HG03558 (cell line): ENCODE results near the gene GTF2H4.
A peak's percentile ranks its signal among the peaks of the same experiment; 100 is the strongest.
"Not testable (repeated sequence)": the region's sequence is repeated elsewhere in the genome, so short reads cannot be mapped to it uniquely, and the experiment has no call there.

Experiments used
- ATAC-seq: cut with Tn5 transposase; IDR thresholded peaks from one replicate; pipeline ENCODE4 v1.9.1; 2021; ENCODE audit warnings: moderate number of reproducible peaks; ENCODE audit not compliant: unreplicated experiment; ENCODE audit errors: extremely low read depth

GTF2H4 gene

GRCh38 chr6:30893666-30894065 is 14.3 kb upstream of the GTF2H4 start:
- no peak for ATAC-seq

- no peak for ATAC-seq
Measured at GRCh38 chr6:30894381-30894780, 13.6 kb upstream of the GTF2H4 start.

GRCh38 chr6:30894935-30895334 is 13.1 kb upstream of the GTF2H4 start:
- no peak for ATAC-seq

- no peak for ATAC-seq
Measured at GRCh38 chr6:30895343-30895742, 12.7 kb upstream of the GTF2H4 start.

GRCh38 chr6:30896541-30896940 is 11.5 kb upstream of the GTF2H4 start:
- no peak for ATAC-seq

GRCh38 chr6:30897882-30898281 is 10.1 kb upstream of the GTF2H4 start:
- ATAC-seq: no peak

GRCh38 chr6:30898750-30899360 is 9.2 kb upstream of the GTF2H4 start:
- ATAC-seq: no peak

- ATAC-seq: no peak
Measured at GRCh38 chr6:30900863-30901417, 7.1 kb upstream of the GTF2H4 start.

- no peak for ATAC-seq
Measured at GRCh38 chr6:30901436-30901835, 6.6 kb upstream of the GTF2H4 start.

- ATAC-seq: not testable (repeated sequence)
Measured at GRCh38 chr6:30902196-30902595, 5.8 kb upstream of the GTF2H4 start.

GRCh38 chr6:30902709-30903108 is 5.3 kb upstream of the GTF2H4 start:
- no peak for ATAC-seq

GRCh38 chr6:30903236-30903635 is 4.8 kb upstream of the GTF2H4 start:
- no peak for ATAC-seq

GRCh38 chr6:30907290-30907757 is 683 bp upstream of the GTF2H4 start:
- not testable (repeated sequence) for ATAC-seq

- no peak for ATAC-seq
Measured at GRCh38 chr6:30908700-30909099, 693 bp downstream of the GTF2H4 start.

GRCh38 chr6:30910473-30910872 is 2.5 kb downstream of the GTF2H4 start:
- not testable (repeated sequence) for ATAC-seq

GRCh38 chr6:30912746-30913520 is 4.9 kb downstream of the GTF2H4 start:
- ATAC-seq: no peak

- ATAC-seq: no peak
Measured at GRCh38 chr6:30913721-30914075, 5.7 kb downstream of the GTF2H4 start.

GRCh38 chr6:30914076-30914853 is 6.3 kb downstream of the GTF2H4 start, which contains the start of gene VARS2:
Gene VARS2, plus strand, starts transcription at chr6:30914238. Its CDS starts 599 bp downstream, at chr6:30914837.
- ATAC-seq: peak; percentile 56

- ATAC-seq: no peak
Measured at GRCh38 chr6:30914854-30915590, 7.0 kb downstream of the GTF2H4 start.

GRCh38 chr6:30915591-30915946 is 7.6 kb downstream of the GTF2H4 start:
- no peak for ATAC-seq
